ENCODE results near the gene HEXIM2. TPM values are rescaled to one million over a fixed set of nuclear protein-coding genes. Genes with fewer than 3 reads are reported as not detected.
A peak's percentile ranks its signal among the peaks of the same experiment; 100 is the strongest.

HEXIM2 gene
- total and polyA plus RNA-seq, 2 of the 13 experiments (the other 11 are each of a cell fraction or from before 2014, with no cell fraction given): 27.1 to 32.4 TPM

DNA sequence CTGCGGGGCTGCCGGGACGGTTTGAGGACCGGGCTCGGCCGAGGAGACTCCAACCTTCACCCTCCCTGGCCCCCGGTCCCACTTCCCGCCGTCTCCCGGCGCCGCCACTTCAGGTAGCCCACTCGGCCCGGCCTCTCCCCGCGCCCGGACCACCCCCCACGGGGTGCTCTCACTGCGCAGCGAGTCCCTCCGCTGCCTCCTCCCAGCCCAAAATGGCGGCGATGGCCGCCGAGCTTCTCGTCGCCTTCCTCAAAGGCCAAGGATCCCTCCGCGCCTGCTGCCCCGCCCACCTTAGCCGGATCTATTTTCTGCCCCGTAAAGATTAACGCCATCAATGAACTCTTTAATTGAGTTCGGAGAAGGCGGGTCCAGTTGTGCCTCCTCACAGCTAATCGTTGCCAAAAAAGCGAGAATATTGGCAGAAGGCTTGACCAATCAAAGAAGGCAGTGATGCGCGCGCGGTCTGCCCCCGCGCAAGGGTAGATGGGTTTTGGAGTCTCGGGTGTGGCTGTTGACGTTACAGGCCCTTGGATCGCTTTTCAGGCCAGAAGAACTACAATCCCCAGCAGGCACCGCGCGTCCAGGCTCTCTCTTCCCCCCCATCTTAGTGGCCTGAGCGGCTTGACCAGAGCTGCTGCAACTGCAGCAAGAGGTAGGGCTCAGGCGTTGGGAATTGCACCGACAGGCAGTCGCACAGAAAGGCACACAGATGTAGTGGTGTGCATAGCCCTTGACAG, at the start of gene HEXIM2 (continued):
- peak; percentile 90 for TF ChIP-seq HMGXB3 (CRISPR knock-in tag; IDR thresholded peaks at IDR 0.05; ENCODE audit: borderline replicate concordance)
- TF ChIP-seq, protein P1, sequence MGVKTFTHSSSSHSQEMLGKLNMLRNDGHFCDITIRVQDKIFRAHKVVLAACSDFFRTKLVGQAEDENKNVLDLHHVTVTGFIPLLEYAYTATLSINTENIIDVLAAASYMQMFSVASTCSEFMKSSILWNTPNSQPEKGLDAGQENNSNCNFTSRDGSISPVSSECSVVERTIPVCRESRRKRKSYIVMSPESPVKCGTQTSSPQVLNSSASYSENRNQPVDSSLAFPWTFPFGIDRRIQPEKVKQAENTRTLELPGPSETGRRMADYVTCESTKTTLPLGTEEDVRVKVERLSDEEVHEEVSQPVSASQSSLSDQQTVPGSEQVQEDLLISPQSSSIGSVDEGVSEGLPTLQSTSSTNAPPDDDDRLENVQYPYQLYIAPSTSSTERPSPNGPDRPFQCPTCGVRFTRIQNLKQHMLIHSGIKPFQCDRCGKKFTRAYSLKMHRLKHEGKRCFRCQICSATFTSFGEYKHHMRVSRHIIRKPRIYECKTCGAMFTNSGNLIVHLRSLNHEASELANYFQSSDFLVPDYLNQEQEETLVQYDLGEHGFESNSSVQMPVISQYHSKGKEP (CRISPR knock-in tag; IDR thresholded peaks at IDR 0.05): peak; percentile 63; the same call in 1 of the 2 replicates
- peak; percentile 13; the same call in 1 of the 2 replicates for TF ChIP-seq SMAD3 (CRISPR knock-in tag; IDR thresholded peaks at IDR 0.05)
- no peak for TF ChIP-seq ZNF720 (CRISPR knock-in tag; IDR thresholded peaks at IDR 0.05)
- TF ChIP-seq ZNF33B (CRISPR knock-in tag; IDR thresholded peaks at IDR 0.05): no peak; the same call in none of the 2 replicates
- TF ChIP-seq, protein P2, sequence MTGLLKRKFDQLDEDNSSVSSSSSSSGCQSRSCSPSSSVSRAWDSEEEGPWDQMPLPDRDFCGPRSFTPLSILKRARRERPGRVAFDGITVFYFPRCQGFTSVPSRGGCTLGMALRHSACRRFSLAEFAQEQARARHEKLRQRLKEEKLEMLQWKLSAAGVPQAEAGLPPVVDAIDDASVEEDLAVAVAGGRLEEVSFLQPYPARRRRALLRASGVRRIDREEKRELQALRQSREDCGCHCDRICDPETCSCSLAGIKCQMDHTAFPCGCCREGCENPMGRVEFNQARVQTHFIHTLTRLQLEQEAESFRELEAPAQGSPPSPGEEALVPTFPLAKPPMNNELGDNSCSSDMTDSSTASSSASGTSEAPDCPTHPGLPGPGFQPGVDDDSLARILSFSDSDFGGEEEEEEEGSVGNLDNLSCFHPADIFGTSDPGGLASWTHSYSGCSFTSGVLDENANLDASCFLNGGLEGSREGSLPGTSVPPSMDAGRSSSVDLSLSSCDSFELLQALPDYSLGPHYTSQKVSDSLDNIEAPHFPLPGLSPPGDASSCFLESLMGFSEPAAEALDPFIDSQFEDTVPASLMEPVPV (CRISPR knock-in tag; IDR thresholded peaks at IDR 0.05): no peak
- TF ChIP-seq, protein P3, sequence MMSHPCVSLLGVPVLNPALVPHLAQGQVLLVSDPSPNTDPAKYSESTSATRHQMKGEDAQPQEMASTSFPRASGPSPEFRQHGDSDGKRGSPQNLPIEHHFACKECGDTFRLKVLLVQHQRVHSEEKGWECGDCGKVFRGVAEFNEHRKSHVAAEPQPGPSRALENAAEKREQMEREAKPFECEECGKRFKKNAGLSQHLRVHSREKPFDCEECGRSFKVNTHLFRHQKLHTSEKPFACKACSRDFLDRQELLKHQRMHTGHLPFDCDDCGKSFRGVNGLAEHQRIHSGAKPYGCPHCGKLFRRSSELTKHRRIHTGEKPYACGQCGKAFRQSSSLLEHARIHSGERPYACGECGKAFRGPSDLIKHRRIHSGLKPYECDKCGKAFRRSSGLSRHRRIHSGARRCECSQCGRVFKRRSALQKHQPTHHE (CRISPR knock-in tag; IDR thresholded peaks at IDR 0.05; ENCODE audit: borderline replicate concordance): peak; percentile 69; the same call in 1 of the 2 replicates
- no peak for TF ChIP-seq ADNP (CRISPR knock-in tag; IDR thresholded peaks at IDR 0.05)
- TF ChIP-seq ELF3 (CRISPR knock-in tag; IDR thresholded peaks at IDR 0.05): peak; percentile 65
- peak; percentile 98 for TF ChIP-seq KAT7 (CRISPR knock-in tag; IDR thresholded peaks at IDR 0.05; ENCODE audit: borderline replicate concordance)
- no peak for TF ChIP-seq TBP (CRISPR knock-in tag; IDR thresholded peaks at IDR 0.05)
- peak; percentile 79 for TF ChIP-seq ZNF350 (CRISPR knock-in tag; IDR thresholded peaks at IDR 0.05; ENCODE audit: borderline replicate concordance, low read depth)
- peak; percentile 91 for TF ChIP-seq IKZF5 (CRISPR knock-in tag; IDR thresholded peaks at IDR 0.05)
- TF ChIP-seq E2F2 (CRISPR knock-in tag; IDR thresholded peaks at IDR 0.05; ENCODE audit: borderline replicate concordance): peak; percentile 70; the same call in 1 of the 2 replicates
- TF ChIP-seq, protein P4, sequence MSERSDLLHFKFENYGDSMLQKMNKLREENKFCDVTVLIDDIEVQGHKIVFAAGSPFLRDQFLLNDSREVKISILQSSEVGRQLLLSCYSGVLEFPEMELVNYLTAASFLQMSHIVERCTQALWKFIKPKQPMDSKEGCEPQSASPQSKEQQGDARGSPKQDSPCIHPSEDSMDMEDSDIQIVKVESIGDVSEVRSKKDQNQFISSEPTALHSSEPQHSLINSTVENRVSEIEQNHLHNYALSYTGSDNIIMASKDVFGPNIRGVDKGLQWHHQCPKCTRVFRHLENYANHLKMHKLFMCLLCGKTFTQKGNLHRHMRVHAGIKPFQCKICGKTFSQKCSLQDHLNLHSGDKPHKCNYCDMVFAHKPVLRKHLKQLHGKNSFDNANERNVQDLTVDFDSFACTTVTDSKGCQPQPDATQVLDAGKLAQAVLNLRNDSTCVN (CRISPR knock-in tag; IDR thresholded peaks at IDR 0.05; ENCODE audit: borderline replicate concordance): 0 out of 2 replicates have a peak, but pooled peaks have one; percentile 18
